Activated CD4-positive, alpha-beta T cell treated with anti-CD3 and anti-CD28 coated beads for 36 hours (primary cell): ENCODE data around the gene TP53I11. TPM values are rescaled to one million over a fixed set of nuclear protein-coding genes. Genes with fewer than 3 reads are reported as not detected.

Experiments used
- ATAC-seq: fragments of 200-7000 bp; cut with Tn5 transposase; one replicate; pipeline ENCODE4 v1.10.0; 2021; ENCODE audit warnings: mild to moderate bottlenecking, moderate library complexity
- CTCF ChIA-PET: fragments of 350-600 bp; sonication (Branson Sonifier 250); formaldehyde crosslinking; loops from one replicate; lab custom pipeline; 2021; ENCODE audit warnings: antibody characterized with exemption; lab: Charles Lee
- POLR2A ChIA-PET: fragments of 350-600 bp; sonication (Branson Sonifier 250); formaldehyde crosslinking; loops from one replicate; lab custom pipeline; 2021; ENCODE audit warnings: antibody characterized with exemption, inconsistent platforms; lab: Charles Lee
- DNase-seq: peaks from one replicate; pipeline ENCODE4 v3.0.0-alpha.2; 2020
- H3K27ac Mint-ChIP-seq: one replicate; pipeline ENCODE4 v1.8.0; 2021; ENCODE audit warnings: mixed read lengths
- H3K27me3 Mint-ChIP-seq: one replicate; pipeline ENCODE4 v1.8.0; 2021; ENCODE audit warnings: mixed read lengths
- H3K36me3 Mint-ChIP-seq: one replicate; pipeline ENCODE4 v1.8.0; 2021; ENCODE audit warnings: low read depth, mixed read lengths
- H3K4me1 Mint-ChIP-seq: one replicate; pipeline ENCODE4 v1.8.0; 2021; ENCODE audit warnings: mixed read lengths
- H3K4me3 Mint-ChIP-seq: one replicate; pipeline ENCODE4 v1.8.0; 2021; ENCODE audit warnings: mild to moderate bottlenecking, moderate library complexity, mixed read lengths
- H3K9me3 Mint-ChIP-seq: one replicate; pipeline ENCODE4 v1.8.0; 2021; ENCODE audit warnings: low read depth, mixed read lengths
- intact Hi-C, 2 experiments: fragments of 100-400 bp; cut with DNase I in 1 of 2; cut with micrococcal nuclease in 1 of 2; formaldehyde crosslinking; loops; one replicate each; pipeline versions ENCODE4 v1.14.2 to v1.15.1; 2022 to 2024; cut with DNase I, micrococcal nuclease
- total RNA-seq, 2 experiments: library from RNA; stranded (reverse); gene quantifications; one replicate each; pipeline ENCODE4 v1.2.3, GENCODE V29; 2021

Gene TP53I11
- total RNA-seq, 2 experiments from 2014 or later = 14.3 to 15.8 TPM

DNA sequence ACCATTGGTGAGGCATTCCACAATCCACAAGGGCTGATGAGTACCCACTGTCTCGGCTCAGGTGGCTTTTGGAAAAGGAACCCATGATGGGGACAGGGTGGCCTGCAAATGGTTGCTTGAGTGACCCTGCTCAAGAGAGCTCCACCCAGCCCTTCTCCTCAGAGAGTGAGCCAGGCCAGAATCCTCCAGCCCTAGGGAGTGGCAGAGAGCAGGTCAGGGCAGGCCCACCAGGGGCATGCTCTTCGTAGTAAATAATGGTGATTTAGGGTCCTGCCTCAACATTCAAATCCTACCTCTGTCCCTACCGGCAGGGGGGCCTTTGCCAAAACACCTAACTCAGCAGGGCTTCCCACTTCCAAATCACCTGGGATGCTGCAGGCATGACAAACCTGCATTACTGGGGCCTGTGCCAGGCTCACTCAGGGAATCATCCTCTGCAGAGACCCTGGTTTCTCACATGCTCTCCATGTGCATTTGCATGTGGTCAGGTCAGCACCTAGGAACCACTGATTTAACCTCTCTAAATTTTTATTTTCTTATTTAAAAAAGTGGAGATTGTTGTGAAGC, 17.3 kb upstream of the TP53I11 start:
- Mint-ChIP-seq H3K9me3 (no peaks in the 10 kb centered on the region), H3K27me3 (no peaks in the 10 kb centered on the region), H3K27ac (no peak overlapping the region), H3K4me3 (no peak overlapping the region), H3K36me3 (no peaks in the 10 kb centered on the region), H3K4me1 (no peaks in the 10 kb centered on the region)
- DNase-seq (no peak), ATAC-seq (no peak)
- ChIA-PET CTCF (no interaction called here), POLR2A (no interaction called here)
- intact Hi-C loops = no loop called here

DNA sequence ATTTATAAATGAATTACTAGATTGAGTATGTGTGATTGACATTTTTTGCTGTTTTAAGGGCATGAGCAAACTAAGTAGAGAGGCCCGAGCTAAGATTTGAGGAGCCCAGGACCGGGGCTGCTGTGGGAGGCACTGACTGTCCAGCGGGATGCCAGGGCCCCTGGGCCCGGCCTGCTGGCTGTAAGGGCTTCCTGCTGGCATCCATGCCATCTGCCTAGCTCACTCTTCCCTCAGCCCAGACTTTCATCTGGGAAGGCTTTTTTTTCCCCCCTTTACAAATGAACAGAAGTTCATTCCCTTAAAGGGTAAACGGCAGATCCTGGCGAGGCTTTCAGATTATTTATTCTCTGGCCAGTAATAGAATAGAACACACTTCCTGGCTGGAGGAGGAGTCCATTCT, 16.0 kb upstream of the TP53I11 start:
- Mint-ChIP-seq H3K4me1 (no peaks in the 10 kb centered on the region), H3K27ac (no peak overlapping the region), H3K36me3 (no peaks in the 10 kb centered on the region), H3K4me3 (no peak overlapping the region), H3K9me3 (no peaks in the 10 kb centered on the region), H3K27me3 (no peaks in the 10 kb centered on the region)
- DNase-seq (no peak), ATAC-seq (no peak)
- ChIA-PET CTCF (interaction anchor here (1.2 kb wide), 1 partner anchor 137 kb away, joined by 3 read pairs; no protein-coding TSS in a partner anchor), POLR2A (no interaction called here)
- intact Hi-C loops = no loop called here

DNA sequence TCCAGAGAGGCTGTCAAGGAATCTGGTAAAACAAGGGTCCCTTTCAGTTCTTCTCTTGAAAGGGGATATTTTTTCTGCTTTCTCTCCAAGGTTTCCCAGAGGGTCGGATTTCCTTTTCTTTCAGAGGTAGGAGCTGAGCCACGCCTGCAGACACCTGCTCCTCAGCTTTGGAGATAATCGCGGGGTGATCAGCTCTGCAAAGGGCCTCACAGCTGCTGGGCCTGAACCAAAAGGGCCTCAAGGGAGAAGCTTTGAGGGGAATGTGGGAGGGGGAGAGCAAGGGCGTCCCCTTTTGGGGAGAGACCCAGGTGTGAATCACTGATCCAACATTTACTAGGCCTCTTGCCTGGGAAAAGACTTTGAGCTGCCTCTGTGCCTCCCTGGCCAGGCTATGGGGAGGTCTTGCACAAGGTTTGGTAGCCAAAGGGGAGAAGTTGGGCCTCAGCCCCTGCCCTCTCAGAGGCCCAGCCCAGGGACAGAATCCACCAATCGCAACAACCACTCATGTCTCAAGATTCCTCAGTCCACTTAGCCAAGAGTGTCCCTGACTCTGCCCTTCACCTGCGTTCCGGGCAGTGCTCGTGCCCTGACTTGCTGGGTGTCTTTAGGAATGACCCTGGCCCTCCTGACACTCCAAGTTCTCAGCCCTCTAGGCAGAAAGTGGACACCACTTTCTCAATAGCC, 14.0 kb upstream of the TP53I11 start:
- ATAC-seq = no peak
- H3K36me3 Mint-ChIP-seq = no peaks in the 10 kb centered on the region
- ChIA-PET CTCF (interaction anchor here (0.6 to 2.0 kb wide), 4 partner anchors 38 to 399 kb away, joined by 3 to 8 read pairs (median 4); partner anchors contain the start of gene CD82), POLR2A (no interaction called here)
- H3K4me1 Mint-ChIP-seq = no peaks in the 10 kb centered on the region
- intact Hi-C loops = no loop called here
- H3K9me3 Mint-ChIP-seq = no peaks in the 10 kb centered on the region
- no peaks in the 10 kb centered on the region for H3K27me3 Mint-ChIP-seq
- H3K27ac Mint-ChIP-seq = no peak overlapping the region
- H3K4me3 Mint-ChIP-seq = no peak overlapping the region
- DNase-seq = no peak

GRCh38 chr11:44963948-44964347, 13.3 kb upstream of the TP53I11 start:
- POLR2A ChIA-PET = no interaction called here
- DNase-seq (no peak), ATAC-seq (no peak)
- no peaks in the 10 kb centered on the region for H3K36me3 Mint-ChIP-seq
- H3K4me1 Mint-ChIP-seq = no peaks in the 10 kb centered on the region
- H3K27ac Mint-ChIP-seq = no peak overlapping the region
- H3K27me3 Mint-ChIP-seq = no peaks in the 10 kb centered on the region
- CTCF ChIA-PET = interaction anchor here (0.8 to 2.0 kb wide), 3 partner anchors 36 to 141 kb away, joined by 3 to 8 read pairs (median 3); no protein-coding TSS in a partner anchor
- no peaks in the 10 kb centered on the region for H3K9me3 Mint-ChIP-seq
- intact Hi-C loops = no loop called here
- H3K4me3 Mint-ChIP-seq = no peak overlapping the region

GRCh38 chr11:44963136-44963535, 12.5 kb upstream of the TP53I11 start:
- Mint-ChIP-seq H3K27ac (no peak overlapping the region), H3K4me1 (no peaks in the 10 kb centered on the region), H3K9me3 (no peaks in the 10 kb centered on the region), H3K27me3 (no peaks in the 10 kb centered on the region), H3K36me3 (no peaks in the 10 kb centered on the region), H3K4me3 (no peak overlapping the region)
- intact Hi-C loops = no loop called here
- ChIA-PET CTCF (interaction anchor here (0.6 to 2.0 kb wide), 4 partner anchors 20 to 52 kb away, joined by 3 to 8 read pairs (median 4); no protein-coding TSS in a partner anchor), POLR2A (interaction anchor here (0.6 kb wide), 1 partner anchor 18 kb away, joined by 4 read pairs; no protein-coding TSS in a partner anchor)
- ATAC-seq (no peak), DNase-seq (no peak)

DNA sequence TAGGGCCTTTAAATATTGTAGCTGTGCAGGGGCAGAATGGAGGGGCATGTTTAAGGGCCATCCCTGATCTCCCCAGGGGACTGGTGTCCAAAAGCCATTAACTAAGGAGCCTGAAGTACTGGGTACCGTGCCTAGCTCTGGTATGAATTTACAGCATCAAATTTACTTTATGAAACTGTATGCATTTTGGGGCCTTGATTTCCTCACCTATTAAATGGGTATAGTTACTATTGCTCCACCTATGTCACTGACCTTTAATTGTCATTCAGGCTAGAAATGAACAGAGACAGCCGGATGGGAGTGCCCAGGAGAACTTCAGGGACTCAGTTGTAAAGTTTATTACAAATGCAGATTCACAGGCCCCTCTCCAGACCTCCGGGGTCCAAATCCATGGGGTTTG, 11.8 kb upstream of the TP53I11 start:
- Mint-ChIP-seq H3K27ac (no peak overlapping the region), H3K9me3 (no peaks in the 10 kb centered on the region), H3K4me3 (no peak overlapping the region), H3K27me3 (no peaks in the 10 kb centered on the region), H3K4me1 (no peaks in the 10 kb centered on the region), H3K36me3 (no peaks in the 10 kb centered on the region)
- intact Hi-C loops = no loop called here
- CTCF ChIA-PET = interaction anchor here (0.5 to 1.2 kb wide), 5 partner anchors 14 to 141 kb away, joined by 3 to 4 read pairs (median 3); no protein-coding TSS in a partner anchor
- DNase-seq (no peak), ATAC-seq (no peak)
- POLR2A ChIA-PET = no interaction called here

GRCh38 chr11:44960200-44960845, 9.6 kb upstream of the TP53I11 start:
- peaks cover 3% of the 10 kb centered on the region for H3K4me1 Mint-ChIP-seq
- H3K36me3 Mint-ChIP-seq = no peaks in the 10 kb centered on the region
- intact Hi-C loops = no loop called here
- H3K9me3 Mint-ChIP-seq = no peaks in the 10 kb centered on the region
- no peak for ATAC-seq
- CTCF ChIA-PET = interaction anchor here (0.8 to 2.1 kb wide), 2 partner anchors 144 to 145 kb away, joined by 3 to 5 read pairs; no protein-coding TSS in a partner anchor
- H3K27me3 Mint-ChIP-seq = no peaks in the 10 kb centered on the region
- POLR2A ChIA-PET = no interaction called here
- no peak overlapping the region for H3K4me3 Mint-ChIP-seq
- no peak for DNase-seq
- no peak overlapping the region for H3K27ac Mint-ChIP-seq

GRCh38 chr11:44959064-44959463, 8.4 kb upstream of the TP53I11 start:
- ChIA-PET POLR2A (no interaction called here), CTCF (interaction anchor here (0.7 to 2.1 kb wide), 3 partner anchors 27 to 146 kb away, joined by 3 to 5 read pairs (median 3); no protein-coding TSS in a partner anchor)
- ATAC-seq = no peak
- intact Hi-C loops = no loop called here
- no peak overlapping the region for H3K4me3 Mint-ChIP-seq
- H3K4me1 Mint-ChIP-seq = peaks cover 10% of the 10 kb centered on the region
- no peak for DNase-seq
- no peaks in the 10 kb centered on the region for H3K27me3 Mint-ChIP-seq
- no peaks in the 10 kb centered on the region for H3K9me3 Mint-ChIP-seq
- no peak overlapping the region for H3K27ac Mint-ChIP-seq
- H3K36me3 Mint-ChIP-seq = no peaks in the 10 kb centered on the region

GRCh38 chr11:44957776-44958564, 7.3 kb upstream of the TP53I11 start:
- CTCF ChIA-PET = interaction anchor here (0.8 to 1.5 kb wide), 2 partner anchors 24 to 26 kb away, joined by 3 read pairs; no protein-coding TSS in a partner anchor
- intact Hi-C loops = no loop called here
- no peak overlapping the region for H3K27ac Mint-ChIP-seq
- no peaks in the 10 kb centered on the region for H3K36me3 Mint-ChIP-seq
- no peak for DNase-seq
- peaks cover 10% of the 10 kb centered on the region for H3K4me1 Mint-ChIP-seq
- no peaks in the 10 kb centered on the region for H3K27me3 Mint-ChIP-seq
- ATAC-seq = no peak
- POLR2A ChIA-PET = no interaction called here
- no peaks in the 10 kb centered on the region for H3K9me3 Mint-ChIP-seq
- H3K4me3 Mint-ChIP-seq = no peak overlapping the region

- intact Hi-C loops = no loop called here
- DNase-seq (no peak), ATAC-seq (no peak)
- Mint-ChIP-seq H3K4me1 (peaks cover 10% of the 10 kb centered on the region), H3K27ac (no peak overlapping the region), H3K9me3 (no peaks in the 10 kb centered on the region), H3K4me3 (no peak overlapping the region), H3K27me3 (no peaks in the 10 kb centered on the region), H3K36me3 (no peaks in the 10 kb centered on the region)
- ChIA-PET POLR2A (no interaction called here), CTCF (no interaction called here)
These were observed 6.4 kb upstream of the TP53I11 start for GRCh38 chr11:44957040-44957515.
